GM21786 (cell line): ENCODE results near the gene RAB3GAP2.
"Not testable (repeated sequence)": the region's sequence is repeated elsewhere in the genome, so short reads cannot be mapped to it uniquely, and the experiment has no call there.

Experiments used
- ATAC-seq: cut with Tn5 transposase; IDR thresholded peaks from one replicate; pipeline ENCODE4 v1.9.1; 2021; ENCODE audit not compliant: unreplicated experiment

Gene RAB3GAP2

DNA sequence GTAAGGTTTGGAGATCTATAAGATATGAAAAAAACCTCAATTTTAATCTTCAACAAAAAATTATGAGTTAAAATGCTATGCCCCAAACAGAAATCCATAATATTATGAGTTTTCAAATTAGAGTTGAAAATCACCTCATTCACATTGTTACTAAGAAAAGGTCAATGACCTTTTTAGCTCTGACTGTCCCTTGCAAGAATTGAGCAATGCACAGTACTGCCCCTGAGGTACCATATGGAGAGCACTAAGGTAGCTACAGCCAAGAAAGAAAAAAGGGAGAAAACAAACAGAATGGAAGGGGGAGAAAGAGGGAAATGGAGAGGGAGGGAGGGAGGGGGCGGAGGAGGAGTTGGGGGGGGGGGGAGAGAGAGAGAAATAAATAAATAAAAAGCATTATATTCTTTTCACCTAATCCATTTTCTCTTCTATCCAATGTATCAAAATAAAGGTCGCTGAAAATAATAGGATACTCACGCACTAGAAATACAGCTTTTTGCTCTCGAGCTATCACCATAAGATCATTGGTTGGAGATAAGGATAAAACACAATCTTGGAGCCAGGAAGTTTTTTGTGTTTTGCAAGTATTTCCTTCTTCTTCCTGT is 58.8 kb downstream of the RAB3GAP2 start:
- no peak for ATAC-seq

- no peak for ATAC-seq
Measured at GRCh38 chr1:220207411-220207810, 64.8 kb downstream of the RAB3GAP2 start.

DNA sequence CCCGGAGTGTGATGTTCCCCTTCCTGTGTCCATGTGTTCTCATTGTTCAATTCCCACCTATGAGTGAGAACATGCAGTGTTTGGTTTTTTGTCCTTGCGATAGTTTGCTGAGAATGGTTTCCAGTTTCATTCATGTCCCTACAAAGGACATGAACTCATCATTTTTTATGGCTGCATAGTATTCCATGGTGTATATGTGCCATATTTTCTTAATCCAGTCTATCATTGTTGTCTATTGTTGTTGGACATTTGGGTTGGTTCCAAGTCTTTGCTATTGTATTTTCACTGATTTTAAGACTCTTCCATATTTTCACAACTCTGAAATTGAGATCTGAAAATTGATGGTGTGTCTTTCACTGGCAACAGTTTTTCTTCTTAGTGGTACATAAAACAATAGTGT is 67.5 kb downstream of the RAB3GAP2 start:
- not testable (repeated sequence) for ATAC-seq

- no peak for ATAC-seq
Measured at GRCh38 chr1:220203816-220204215, 68.4 kb downstream of the RAB3GAP2 start.

DNA sequence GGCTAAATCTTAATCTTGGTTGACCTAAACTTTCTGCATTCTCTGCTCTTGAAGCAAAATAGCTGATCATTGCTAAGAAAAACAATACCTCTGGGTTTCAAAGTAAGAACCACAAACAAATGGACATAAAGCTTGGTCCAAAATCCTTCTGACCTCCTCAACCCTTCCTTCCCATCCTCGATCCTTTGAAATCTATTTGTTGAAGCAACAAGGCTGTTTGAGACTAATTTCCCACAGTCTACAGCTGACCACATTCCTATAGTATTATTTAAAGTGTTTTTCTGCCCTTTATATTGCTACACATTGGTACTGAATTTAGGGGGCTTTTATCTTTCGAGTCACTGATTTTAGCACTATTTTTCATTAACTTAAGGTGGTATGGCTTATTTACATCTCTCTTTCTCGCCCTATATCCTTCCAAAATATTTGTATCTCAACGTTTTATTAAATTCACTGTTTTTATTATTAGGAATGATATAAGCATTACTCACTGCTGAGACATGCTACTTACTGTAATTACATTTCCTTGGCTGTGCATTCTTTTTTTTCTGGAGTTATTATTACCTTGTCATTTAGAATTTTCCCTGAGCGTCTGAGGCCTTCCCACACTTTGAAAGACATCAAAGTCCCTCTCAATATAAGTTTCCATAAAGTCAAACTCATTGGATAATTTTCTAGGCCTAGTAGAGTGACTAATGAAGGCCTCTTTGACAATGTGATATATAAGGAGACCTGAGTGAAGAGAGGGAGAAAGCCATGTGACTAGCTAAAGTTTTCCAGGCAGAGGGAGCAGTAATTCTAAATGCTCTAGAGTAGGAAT is 73.9 kb downstream of the RAB3GAP2 start:
- ATAC-seq: no peak

- no peak for ATAC-seq
Measured at GRCh38 chr1:220195701-220196100, 76.6 kb downstream of the RAB3GAP2 start.

DNA sequence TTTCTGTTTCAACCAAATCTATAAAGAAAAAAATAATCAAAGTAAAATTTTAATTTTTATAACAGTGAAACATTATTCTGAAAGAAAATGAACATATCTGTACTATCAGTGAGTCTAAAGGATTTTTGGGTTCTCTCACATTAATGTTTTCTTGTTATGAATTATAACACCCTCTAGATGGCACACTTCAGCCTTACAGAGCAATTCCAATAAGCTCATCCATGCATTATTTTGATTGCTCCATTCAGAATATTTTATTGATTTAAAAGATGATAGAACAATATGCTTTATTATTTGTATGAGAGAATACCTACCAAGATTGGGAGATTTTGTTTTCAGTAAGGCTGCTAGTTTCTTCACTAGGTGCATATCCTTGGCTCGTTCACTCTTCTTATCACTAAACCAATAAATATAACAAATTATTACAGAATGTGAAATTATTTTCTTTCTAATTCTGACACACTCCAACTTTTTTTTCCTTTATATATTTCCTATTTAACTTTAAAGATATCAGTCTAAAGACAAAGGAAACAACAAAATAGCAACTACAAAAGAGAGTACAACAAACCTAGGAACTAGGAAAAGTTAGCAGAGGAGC is 82.4 kb downstream of the RAB3GAP2 start:
- ATAC-seq: no peak

DNA sequence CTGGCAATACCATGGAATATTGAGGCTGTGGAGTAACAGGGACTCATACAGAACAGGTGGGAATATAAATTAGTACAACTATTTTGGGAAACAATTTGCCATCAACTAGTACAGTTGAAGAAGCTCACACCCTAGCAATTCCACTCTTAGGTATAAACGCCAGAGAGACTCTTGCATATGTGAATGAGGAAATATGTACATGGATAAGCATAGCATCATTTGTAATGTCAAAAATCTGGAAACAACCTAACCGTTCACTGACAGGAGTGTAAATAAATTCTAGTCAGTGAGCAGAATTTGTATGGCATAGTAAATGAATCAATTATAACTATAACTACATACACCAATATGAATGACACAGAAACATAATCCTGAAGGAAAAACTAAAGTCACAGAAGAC is 83.7 kb downstream of the RAB3GAP2 start:
- no peak for ATAC-seq

DNA sequence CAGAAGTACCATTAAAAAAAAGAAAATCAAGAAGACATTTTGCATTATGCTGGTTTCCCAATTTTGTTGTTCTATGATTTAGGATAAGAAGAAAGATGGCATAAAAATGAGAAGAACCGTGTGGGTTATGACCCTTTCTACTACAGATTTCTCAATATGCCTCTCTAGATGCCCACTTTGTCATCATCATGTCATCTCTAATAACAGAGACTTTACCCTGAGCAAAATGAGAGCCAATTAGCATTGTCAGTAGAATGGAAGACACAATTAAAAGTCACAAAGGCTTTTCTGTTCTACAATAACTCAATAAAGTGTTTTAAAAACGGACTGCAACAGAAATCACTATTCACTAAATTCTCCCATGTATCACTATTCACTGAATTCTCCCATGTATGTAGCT is 85.5 kb downstream of the RAB3GAP2 start:
- ATAC-seq: no peak

DNA sequence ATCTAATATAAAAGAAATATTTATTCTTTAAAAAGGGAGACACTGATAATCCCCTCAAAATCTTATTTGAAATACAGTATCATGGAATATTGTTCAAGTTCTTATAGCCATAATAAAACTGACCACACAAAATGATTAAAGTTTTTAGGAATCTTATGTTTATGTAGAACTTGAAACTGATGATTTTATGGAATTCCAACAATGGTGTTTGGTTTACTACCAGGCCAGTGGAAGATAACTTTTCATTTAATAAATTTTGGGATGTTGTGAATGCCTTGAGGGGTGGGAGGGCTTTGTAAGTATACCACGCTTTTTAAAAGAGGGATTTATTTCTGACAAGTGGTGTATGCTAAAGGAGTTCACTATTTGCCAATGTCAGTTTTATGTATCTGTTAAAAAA is 87.7 kb downstream of the RAB3GAP2 start:
- ATAC-seq: no peak

- ATAC-seq: no peak
Measured at GRCh38 chr1:220182656-220183055, 89.6 kb downstream of the RAB3GAP2 start.

DNA sequence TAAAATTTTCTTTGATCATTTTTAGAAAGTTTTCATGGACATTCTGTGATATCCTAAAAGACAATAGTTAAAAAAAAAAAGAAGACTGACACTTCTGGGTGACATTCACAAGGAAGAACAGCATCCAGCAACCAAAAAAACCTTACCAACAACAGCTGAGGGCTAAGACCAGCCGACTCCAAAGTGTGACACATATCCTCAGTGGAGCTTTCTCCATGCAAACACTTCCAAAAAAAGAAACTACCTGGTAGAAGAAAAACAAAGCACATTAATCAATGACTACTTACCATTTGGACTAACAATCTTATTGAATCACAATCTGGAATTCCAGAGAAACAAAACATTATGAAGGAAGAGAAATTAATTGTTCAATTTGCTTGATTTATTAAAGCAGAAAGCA is 90.1 kb downstream of the RAB3GAP2 start:
- no peak for ATAC-seq

DNA sequence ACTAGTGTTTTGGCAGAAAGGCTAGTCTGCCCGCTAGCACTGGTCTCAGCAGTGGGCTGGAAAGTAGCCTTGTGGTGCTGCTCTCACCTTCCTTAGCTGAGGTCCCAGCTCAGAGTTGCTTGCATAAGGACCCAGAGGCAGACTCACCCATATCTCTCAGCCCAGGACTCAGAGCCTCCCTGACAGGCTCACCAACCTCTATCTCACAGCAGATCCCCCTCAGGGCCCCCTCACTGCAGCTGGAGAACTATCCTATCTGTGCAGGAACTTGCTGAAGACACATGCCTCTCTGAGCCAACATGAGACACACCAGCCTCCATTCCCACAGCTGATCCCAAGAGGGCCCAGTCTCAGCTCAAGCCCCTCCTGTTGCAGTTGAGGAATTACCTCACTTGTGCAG is 95.7 kb downstream of the RAB3GAP2 start:
- no peak for ATAC-seq

- no peak for ATAC-seq
Measured at GRCh38 chr1:220170836-220171526, 101.3 kb downstream of the RAB3GAP2 start.

- ATAC-seq: not testable (repeated sequence)
Measured at GRCh38 chr1:220169887-220170286, 102.4 kb downstream of the RAB3GAP2 start.

GRCh38 chr1:220166853-220167252 is 105.4 kb downstream of the RAB3GAP2 start:
- no peak for ATAC-seq

GRCh38 chr1:220164517-220164916 is 107.7 kb downstream of the RAB3GAP2 start:
- ATAC-seq: no peak

- ATAC-seq: no peak
Measured at GRCh38 chr1:220164116-220164515, 108.1 kb downstream of the RAB3GAP2 start.

GRCh38 chr1:220160027-220160426 is 112.2 kb downstream of the RAB3GAP2 start:
- no peak for ATAC-seq

DNA sequence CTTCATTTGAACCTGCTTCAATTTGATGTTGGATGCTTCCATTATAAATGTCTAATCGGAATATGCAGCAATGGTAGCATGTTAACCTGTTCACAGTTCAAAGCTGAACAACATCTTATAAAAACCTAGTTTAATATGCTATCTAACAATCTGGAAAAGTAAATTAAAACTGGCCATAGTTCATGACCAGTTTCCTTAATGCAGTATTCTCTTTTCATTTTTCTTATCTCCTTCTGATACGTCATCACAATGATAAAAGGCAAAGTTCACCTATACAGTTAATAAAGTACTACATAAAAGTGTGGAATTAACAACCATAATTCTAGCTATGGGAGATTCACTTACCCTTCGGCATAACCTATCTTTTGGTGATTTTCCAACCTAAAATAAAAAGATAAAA is 113.2 kb downstream of the RAB3GAP2 start:
- no peak for ATAC-seq

DNA sequence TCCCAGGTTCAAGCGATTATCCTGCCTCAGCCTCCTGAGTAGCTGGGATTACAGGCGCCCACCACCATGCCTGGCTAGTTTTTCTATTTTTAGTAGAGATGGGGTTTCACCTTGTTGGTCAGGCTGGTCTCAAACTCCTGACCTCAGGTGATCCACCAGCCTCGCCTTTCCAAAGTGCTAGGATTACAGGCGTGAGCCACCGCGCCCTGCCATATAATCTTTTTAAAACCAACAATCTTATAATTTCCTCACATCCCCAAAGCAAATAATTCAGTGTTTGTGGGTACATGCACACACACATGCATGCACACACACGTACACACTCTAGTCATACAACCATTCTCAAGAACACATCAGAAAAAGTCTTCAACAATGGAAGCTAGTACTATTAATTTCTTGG is 113.7 kb downstream of the RAB3GAP2 start:
- ATAC-seq: not testable (repeated sequence)

- no peak for ATAC-seq
Measured at GRCh38 chr1:220157738-220158137, 114.5 kb downstream of the RAB3GAP2 start.
